Fibroblast of pulmonary artery (primary cell): Measurements from ENCODE around the gene DDX24.

Experiments
- DNase-seq: peaks from one replicate; pipeline ENCODE4 v3.0.0-alpha.2; 2010; ENCODE audit warnings: low read depth
- H3K4me3 ChIP-seq: replicated peaks from 2 replicates; pipeline ENCODE4 v1.5.1; 2011; ENCODE audit warnings: low read depth, mild to moderate bottlenecking, control low read depth, low read length, moderate library complexity
- TF ChIP-seq, protein P1 (sequence below): IDR thresholded peaks from 2 replicates; pipeline ENCODE4 v1.5.1; 2011; ENCODE audit warnings: mild to moderate bottlenecking, control low read depth, low read length, inconsistent platforms; ENCODE audit errors: missing control alignments

Gene DDX24

DNA sequence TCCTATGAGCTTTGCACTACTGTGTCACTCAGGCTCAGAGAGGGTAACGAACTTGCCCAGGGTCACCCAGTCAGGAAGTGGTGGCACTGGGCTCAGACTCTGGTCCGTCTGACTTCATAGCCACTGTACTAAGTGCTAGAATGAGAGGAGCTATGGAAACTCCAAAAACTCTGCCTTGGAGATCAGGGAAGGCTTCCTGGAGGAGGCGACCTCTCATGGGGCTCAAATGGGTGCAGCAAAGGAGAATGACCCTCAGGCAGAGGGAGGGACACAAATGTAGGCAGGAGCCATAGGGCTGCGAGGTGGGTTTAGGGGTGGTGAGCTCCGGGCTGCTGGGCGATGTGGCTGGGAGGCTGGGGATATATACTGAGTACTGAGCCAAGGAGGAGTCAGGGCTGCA lies 80.7 kb downstream of the DDX24 start:
- TF ChIP-seq, protein P1, sequence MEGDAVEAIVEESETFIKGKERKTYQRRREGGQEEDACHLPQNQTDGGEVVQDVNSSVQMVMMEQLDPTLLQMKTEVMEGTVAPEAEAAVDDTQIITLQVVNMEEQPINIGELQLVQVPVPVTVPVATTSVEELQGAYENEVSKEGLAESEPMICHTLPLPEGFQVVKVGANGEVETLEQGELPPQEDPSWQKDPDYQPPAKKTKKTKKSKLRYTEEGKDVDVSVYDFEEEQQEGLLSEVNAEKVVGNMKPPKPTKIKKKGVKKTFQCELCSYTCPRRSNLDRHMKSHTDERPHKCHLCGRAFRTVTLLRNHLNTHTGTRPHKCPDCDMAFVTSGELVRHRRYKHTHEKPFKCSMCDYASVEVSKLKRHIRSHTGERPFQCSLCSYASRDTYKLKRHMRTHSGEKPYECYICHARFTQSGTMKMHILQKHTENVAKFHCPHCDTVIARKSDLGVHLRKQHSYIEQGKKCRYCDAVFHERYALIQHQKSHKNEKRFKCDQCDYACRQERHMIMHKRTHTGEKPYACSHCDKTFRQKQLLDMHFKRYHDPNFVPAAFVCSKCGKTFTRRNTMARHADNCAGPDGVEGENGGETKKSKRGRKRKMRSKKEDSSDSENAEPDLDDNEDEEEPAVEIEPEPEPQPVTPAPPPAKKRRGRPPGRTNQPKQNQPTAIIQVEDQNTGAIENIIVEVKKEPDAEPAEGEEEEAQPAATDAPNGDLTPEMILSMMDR: no peak
- no peak overlapping the region for H3K4me3 ChIP-seq
- DNase-seq: no peak

DNA sequence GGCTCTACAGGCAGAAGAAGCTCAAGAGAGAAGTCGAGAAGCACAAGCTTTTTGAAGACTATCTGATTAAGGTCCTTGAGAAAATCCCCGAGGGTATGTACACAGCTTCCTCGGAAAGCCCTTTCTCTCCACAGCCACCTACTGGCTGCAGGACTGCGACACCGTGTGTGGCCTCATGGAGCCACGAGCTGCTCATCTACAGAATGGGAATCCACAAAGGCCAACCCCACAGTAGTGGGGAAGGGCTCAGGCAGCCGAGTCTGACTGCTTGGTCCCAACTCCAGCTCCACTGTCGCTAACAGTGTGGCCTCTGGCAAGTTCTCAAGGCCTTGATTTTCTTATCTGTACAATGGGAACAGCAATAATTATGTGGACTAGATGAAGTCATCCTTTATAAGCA lies 81.4 kb downstream of the DDX24 start:
- TF ChIP-seq, protein P1: no peak
- no peak for DNase-seq
- H3K4me3 ChIP-seq: no peak overlapping the region

DNA sequence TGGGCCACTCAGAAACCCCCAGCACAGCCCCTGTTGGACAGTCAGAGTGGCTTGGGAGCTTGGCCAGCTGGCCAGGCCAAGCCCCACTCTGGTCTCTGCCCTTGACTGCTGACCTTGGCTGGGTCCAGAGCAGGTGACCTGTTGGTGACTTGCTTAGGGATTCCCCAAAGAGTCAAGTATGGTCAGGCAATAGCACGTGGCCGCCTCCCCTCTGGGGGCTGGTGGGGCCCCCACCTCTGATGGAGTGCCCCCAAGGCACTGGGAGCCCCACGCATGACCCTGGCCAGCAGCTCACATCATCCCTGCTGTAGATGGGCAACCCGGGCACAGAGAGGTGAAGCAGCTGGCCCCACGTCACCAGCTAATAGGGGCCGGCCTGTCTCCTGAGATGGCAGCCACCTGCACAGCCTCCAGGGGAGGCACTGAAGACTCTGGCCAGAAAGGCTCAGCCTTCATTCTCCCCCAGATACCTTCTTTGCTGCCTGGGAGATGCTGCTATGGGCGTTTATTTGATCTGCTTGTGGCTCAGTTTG lies 82.1 kb downstream of the DDX24 start:
- TF ChIP-seq, protein P1: no peak
- no peak overlapping the region for H3K4me3 ChIP-seq
- DNase-seq: no peak
